GM21786 (cell line): ENCODE measurements around the gene SCAPER.
"Not testable (repeated sequence)": the region's sequence is repeated elsewhere in the genome, so short reads cannot be mapped to it uniquely, and the experiment has no call there.

Experiments used
- ATAC-seq: cut with Tn5 transposase; IDR thresholded peaks from one replicate; pipeline ENCODE4 v1.9.1; 2021; ENCODE audit not compliant: unreplicated experiment

The SCAPER gene

GRCh38 chr15:76793162-76793561, 112.0 kb downstream of the SCAPER start:
- ATAC-seq = no peak

GRCh38 chr15:76791511-76791910, 113.6 kb downstream of the SCAPER start:
- no peak for ATAC-seq

GRCh38 chr15:76787273-76787672, 117.9 kb downstream of the SCAPER start:
- ATAC-seq = no peak

- ATAC-seq = no peak
Observed at GRCh38 chr15:76776969-76777368, 128.2 kb downstream of the SCAPER start.

GRCh38 chr15:76776480-76776879, 128.7 kb downstream of the SCAPER start:
- no peak for ATAC-seq

- ATAC-seq = no peak
Observed at GRCh38 chr15:76773234-76773633, 131.9 kb downstream of the SCAPER start.

GRCh38 chr15:76772776-76773175, 132.4 kb downstream of the SCAPER start:
- no peak for ATAC-seq

- no peak for ATAC-seq
Observed at GRCh38 chr15:76764004-76764403, 141.1 kb downstream of the SCAPER start.

- ATAC-seq = no peak
Observed at GRCh38 chr15:76763554-76763953, 141.6 kb downstream of the SCAPER start.

GRCh38 chr15:76756381-76756780, 148.8 kb downstream of the SCAPER start:
- no peak for ATAC-seq

GRCh38 chr15:76753771-76754170, 151.4 kb downstream of the SCAPER start:
- no peak for ATAC-seq

- no peak for ATAC-seq
Observed at GRCh38 chr15:76753131-76753530, 152.0 kb downstream of the SCAPER start.

GRCh38 chr15:76752549-76752948, 152.6 kb downstream of the SCAPER start:
- no peak for ATAC-seq

- ATAC-seq = no peak
Observed at GRCh38 chr15:76737573-76737972, 167.6 kb downstream of the SCAPER start.

GRCh38 chr15:76732321-76732720, 172.8 kb downstream of the SCAPER start:
- not testable (repeated sequence) for ATAC-seq

- no peak for ATAC-seq
Observed at GRCh38 chr15:76730262-76730661, 174.9 kb downstream of the SCAPER start.

GRCh38 chr15:76718863-76719262, 186.3 kb downstream of the SCAPER start:
- no peak for ATAC-seq

- no peak for ATAC-seq
Observed at GRCh38 chr15:76714950-76715349, 190.2 kb downstream of the SCAPER start.

GRCh38 chr15:76711351-76711827, 193.8 kb downstream of the SCAPER start:
- ATAC-seq = peak; percentile 69

GRCh38 chr15:76704032-76704431, 201.1 kb downstream of the SCAPER start:
- not testable (repeated sequence) for ATAC-seq

GRCh38 chr15:76696840-76697239, 208.3 kb downstream of the SCAPER start:
- ATAC-seq = no peak

- ATAC-seq = not testable (repeated sequence)
Observed at GRCh38 chr15:76692546-76692945, 212.6 kb downstream of the SCAPER start.

GRCh38 chr15:76687592-76687991, 217.5 kb downstream of the SCAPER start:
- ATAC-seq = not testable (repeated sequence)

GRCh38 chr15:76684002-76684401, 221.1 kb downstream of the SCAPER start:
- ATAC-seq = no peak
